Coronary artery (tissue), 2 donors: ENCODE results near the gene MTF2.

Experiments
- DNase-seq: peaks from one replicate; pipeline ENCODE4 v3.0.0-alpha.2; 2017; ENCODE audit warnings: low spot score
- H3K27ac ChIP-seq, 2 donors: fragments of 200-600 bp; sonication (generic); one replicate each; pipeline ENCODE4 v1.5.1; 2016 to 2019
- H3K4me3 ChIP-seq: fragments of 200-600 bp; sonication (generic); 2 replicates; pipeline ENCODE4 v1.5.1; 2016; ENCODE audit warnings: mild to moderate bottlenecking, moderate library complexity
- TF ChIP-seq, protein P1 (sequence below): fragments of 200-600 bp; sonication (generic); IDR thresholded peaks from one replicate; pipeline ENCODE4 v1.5.1; 2019; ENCODE audit warnings: antibody characterized with exemption

MTF2 gene

DNA sequence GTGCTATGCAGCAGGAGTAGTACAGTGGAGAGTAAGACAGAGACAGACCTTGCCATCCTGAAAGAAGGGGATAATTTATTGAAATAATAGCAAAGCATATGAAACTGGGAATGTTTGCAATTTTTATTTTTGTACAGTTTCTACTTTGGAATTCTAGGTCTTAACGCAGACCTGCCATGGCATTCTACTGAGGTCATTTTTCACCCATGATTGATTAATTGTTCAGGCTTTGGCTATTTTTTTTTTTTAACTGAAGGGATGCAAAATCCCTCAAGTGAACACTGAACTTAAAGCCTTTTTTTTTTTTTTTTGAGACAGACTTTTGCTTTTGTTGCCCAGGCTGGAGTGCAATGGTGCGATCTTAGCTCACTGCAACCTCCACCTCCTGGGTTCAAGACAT is 27.1 kb downstream of the MTF2 start:
- TF ChIP-seq, protein P1, sequence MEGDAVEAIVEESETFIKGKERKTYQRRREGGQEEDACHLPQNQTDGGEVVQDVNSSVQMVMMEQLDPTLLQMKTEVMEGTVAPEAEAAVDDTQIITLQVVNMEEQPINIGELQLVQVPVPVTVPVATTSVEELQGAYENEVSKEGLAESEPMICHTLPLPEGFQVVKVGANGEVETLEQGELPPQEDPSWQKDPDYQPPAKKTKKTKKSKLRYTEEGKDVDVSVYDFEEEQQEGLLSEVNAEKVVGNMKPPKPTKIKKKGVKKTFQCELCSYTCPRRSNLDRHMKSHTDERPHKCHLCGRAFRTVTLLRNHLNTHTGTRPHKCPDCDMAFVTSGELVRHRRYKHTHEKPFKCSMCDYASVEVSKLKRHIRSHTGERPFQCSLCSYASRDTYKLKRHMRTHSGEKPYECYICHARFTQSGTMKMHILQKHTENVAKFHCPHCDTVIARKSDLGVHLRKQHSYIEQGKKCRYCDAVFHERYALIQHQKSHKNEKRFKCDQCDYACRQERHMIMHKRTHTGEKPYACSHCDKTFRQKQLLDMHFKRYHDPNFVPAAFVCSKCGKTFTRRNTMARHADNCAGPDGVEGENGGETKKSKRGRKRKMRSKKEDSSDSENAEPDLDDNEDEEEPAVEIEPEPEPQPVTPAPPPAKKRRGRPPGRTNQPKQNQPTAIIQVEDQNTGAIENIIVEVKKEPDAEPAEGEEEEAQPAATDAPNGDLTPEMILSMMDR, result no peak
- no peak overlapping the region for H3K27ac ChIP-seq
- no peak for DNase-seq
- no peak overlapping the region for H3K4me3 ChIP-seq

DNA sequence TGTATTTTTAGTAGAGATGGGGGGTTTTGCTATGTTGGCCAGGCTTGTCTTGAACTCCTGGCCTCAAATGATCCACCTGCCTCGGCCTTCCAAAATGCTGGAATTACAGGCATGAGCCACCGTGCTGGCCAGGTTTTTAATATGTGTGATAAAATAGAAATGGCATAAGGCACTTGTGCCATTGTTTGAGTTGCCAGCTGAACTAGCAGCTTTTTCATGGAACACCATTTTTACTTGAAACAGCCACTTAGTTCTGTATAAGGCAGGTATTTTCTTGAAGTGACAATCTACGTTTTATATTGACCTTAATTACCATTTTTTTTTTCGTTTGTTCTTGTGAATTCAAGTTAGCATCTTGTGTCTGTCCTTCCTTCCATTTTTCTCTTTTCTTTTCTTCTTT is 28.3 kb downstream of the MTF2 start:
- Histone ChIP-seq H3K4me3 (no peak overlapping the region), H3K27ac (no peak overlapping the region)
- TF ChIP-seq, protein P1, result no peak
- DNase-seq, result no peak

DNA sequence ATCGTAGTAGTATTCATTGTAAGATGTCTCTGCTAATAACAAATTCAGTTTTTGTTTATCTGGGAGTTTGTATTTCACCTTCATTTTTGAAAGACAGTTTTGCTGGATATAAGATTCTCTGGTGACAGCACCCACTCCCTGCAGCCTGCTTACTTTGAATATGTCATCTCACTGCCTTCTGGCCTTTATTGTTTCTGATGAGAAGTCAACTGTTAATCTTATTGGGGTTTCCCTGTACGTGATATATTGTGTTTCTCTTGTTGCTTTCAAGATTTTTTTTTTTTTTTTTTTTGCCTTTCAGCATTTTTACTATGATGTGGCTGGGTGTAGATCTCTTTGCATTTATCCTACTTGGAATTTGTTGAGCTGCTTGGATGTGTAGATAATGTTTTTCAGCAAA is 29.3 kb downstream of the MTF2 start:
- TF ChIP-seq, protein P1, result no peak
- DNase-seq, result no peak
- no peak overlapping the region for H3K27ac ChIP-seq
- H3K4me3 ChIP-seq, result no peak overlapping the region

DNA sequence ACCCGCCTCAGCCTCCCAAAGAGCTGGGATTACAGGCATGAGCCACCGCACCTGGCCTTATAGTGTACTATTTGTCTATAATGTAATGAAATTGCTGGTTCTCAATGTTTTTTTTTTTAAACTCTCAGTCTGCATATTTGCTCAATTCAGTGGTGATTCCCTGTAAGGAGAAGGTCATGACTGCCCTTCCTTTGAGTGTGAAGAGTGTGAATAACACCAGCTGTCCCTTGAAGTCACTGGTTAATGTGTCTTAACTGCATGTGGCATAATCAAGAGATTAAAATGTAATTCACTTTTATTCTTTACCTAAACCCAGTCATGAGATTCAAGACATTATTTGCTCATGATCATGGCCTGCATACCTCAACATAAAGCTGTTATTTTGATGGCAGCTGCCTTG is 30.5 kb downstream of the MTF2 start:
- TF ChIP-seq, protein P1, result no peak
- Histone ChIP-seq H3K27ac (no peak overlapping the region), H3K4me3 (no peak overlapping the region)
- DNase-seq, result no peak

DNA sequence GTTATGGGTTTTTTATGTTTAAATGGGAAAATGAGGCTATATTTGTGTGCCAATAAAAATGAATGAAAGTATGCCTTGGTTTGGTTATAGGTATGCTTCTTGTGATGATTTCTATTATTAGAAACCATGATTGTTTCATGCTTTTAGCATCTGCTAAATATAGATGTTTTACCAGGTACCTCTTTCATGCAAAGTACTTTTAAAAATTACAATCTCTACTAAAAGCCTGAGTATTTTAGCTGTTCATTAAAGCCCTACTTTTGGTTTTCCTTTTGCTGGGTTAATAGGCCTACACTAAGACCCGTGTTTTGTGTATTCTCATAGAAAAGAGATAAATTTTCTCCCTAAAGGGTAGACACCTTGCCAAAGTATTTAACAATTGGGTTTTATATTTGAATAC is 32.0 kb downstream of the MTF2 start:
- TF ChIP-seq, protein P1, result no peak
- no peak overlapping the region for H3K4me3 ChIP-seq
- no peak for DNase-seq

DNA sequence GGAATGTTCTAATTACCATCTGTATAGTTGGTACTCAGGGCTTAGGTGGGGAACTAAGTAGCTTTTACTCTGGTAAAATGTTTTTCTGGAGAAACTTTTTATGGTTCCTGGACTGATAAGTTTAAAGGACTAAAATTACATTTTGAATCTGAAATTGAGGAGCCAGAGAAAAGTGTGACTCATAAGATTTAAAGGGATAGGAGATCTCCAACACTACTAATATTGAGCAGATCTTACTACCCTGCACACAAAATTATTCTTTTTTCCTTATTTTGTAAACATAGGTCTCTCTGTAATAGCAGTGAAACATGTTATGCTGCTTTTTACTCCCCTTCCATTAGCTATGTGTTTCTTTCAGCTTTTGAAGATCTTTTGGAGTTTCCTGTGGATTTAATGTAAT is 32.5 kb downstream of the MTF2 start:
- TF ChIP-seq, protein P1, result no peak
- no peak overlapping the region for H3K4me3 ChIP-seq
- no peak overlapping the region for H3K27ac ChIP-seq
- DNase-seq, result no peak

More for the DNA sequence above, 32.0 kb downstream of the MTF2 start:
- H3K27ac ChIP-seq, result no peak overlapping the region

DNA sequence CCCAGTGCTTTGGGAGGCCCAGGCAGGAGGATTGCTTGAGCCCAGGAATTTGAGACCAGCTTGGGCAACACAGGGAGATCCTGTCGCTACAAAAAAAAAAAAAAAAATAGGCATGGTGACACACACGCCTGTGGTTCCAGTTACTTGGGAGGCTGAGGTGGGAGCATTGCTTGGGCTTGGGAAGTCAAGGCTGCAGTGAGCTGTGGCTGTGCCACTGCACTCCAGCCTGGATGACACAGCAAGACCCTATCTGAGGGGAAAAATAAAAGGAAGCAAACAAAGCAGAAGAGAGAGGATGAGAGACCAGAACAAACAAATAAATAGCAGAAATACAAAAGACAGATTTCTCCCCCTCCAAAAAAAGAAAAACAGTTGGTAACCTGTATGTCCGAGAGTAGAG is 34.0 kb downstream of the MTF2 start:
- no peak overlapping the region for H3K4me3 ChIP-seq
- H3K27ac ChIP-seq, result no peak overlapping the region
- no peak for DNase-seq
- TF ChIP-seq, protein P1, result no peak
